Naive thymus-derived CD8-positive, alpha-beta T cell (primary cell): ENCODE data around the gene GUCY2D. TPM values are rescaled to one million over a fixed set of nuclear protein-coding genes. Genes with fewer than 3 reads are reported as not detected.

Source experiments
- ATAC-seq, 2 donors: fragments of 150-1000 bp; cut with Tn5 transposase in 1 of 2; sonication (Bioruptor Pico), chemical (Tn5 transposase) in 1 of 2; 1 replicate in 1 of 2; 2 replicates in 1 of 2; pipeline ENCODE4 v1.10.0; 2021; ENCODE audit warnings: mild to moderate bottlenecking in 2 of 2, moderate library complexity in 2 of 2
- POLR2A ChIA-PET: fragments of 350-600 bp; sonication (Branson Sonifier 250); formaldehyde crosslinking; loops from one replicate; lab custom pipeline; 2021; ENCODE audit warnings: antibody characterized with exemption; lab: Charles Lee
- DNase-seq, 10 donors: peaks; one replicate each; pipeline versions ENCODE4 v3.0.0 to v3.0.0-alpha.2; 2020 to 2022
- H3K27ac Mint-ChIP-seq, 10 donors: one replicate each; pipeline ENCODE4 v1.8.0; 2020 to 2022; ENCODE audit warnings: mild to moderate bottlenecking in 10 of 10, mixed read lengths in 10 of 10, moderate library complexity in 4 of 10, inconsistent platforms in 1 of 10
- H3K27me3 Mint-ChIP-seq, 5 donors: one replicate each; pipeline ENCODE4 v1.8.0; 2021 to 2022; ENCODE audit warnings: mixed read lengths in 5 of 5
- H3K36me3 Mint-ChIP-seq, 3 donors: one replicate each; pipeline ENCODE4 v1.8.0; 2020 to 2022; ENCODE audit warnings: mixed read lengths in 3 of 3, mild to moderate bottlenecking in 2 of 3, inconsistent platforms in 1 of 3
- H3K4me1 Mint-ChIP-seq, 4 donors: one replicate each; pipeline ENCODE4 v1.8.0; 2021 to 2022; ENCODE audit warnings: mixed read lengths in 4 of 4
- H3K4me3 Mint-ChIP-seq, 10 donors: one replicate each; pipeline ENCODE4 v1.8.0; 2020 to 2022; ENCODE audit warnings: mild to moderate bottlenecking in 10 of 10, mixed read lengths in 10 of 10, moderate library complexity in 6 of 10, inconsistent platforms in 1 of 10
- H3K9me3 Mint-ChIP-seq, 9 donors: one replicate each; pipeline ENCODE4 v1.8.0; 2020 to 2022; ENCODE audit warnings: mixed read lengths in 9 of 9, mild to moderate bottlenecking in 3 of 9, inconsistent platforms in 1 of 9, moderate library complexity in 1 of 9
- polyA plus RNA-seq, 3 donors: library from polyadenylated mRNA; unstranded; fragments of 300-500 nt; fragmentation: Illumina TruSeq; gene quantifications; one replicate each; pipeline ENCODE4 v1.2.3, GENCODE V29; 2021
- total RNA-seq, 8 experiments: library from RNA in 2 of 8; stranded (reverse) in 2 of 8; gene quantifications; one replicate each; pipeline ENCODE4 v1.2.3 and lab custom pipeline; 2021 to 2026

Gene GUCY2D
- total and polyA plus RNA-seq, 5 experiments from 2014 or later, result 0.17 TPM; not detected in 4

- Mint-ChIP-seq H3K4me1 (peaks cover 10 to 23% (median 20%) of the 10 kb centered on the region in 4 donors), H3K9me3 (no peaks in the 10 kb centered on the region), H3K27ac (peak overlapping the region in 1 of 10 donors; percentile 49), H3K4me3 (no peak overlapping the region), H3K27me3 (peaks cover 6 to 43% (median 24%) of the 10 kb centered on the region in 5 donors), H3K36me3 (no peaks in the 10 kb centered on the region)
- ATAC-seq, result no peak
- POLR2A ChIA-PET, result interaction anchor here (1.0 kb wide), 1 partner anchor 11 kb away, joined by 3 read pairs; no protein-coding TSS in a partner anchor
- DNase-seq, result no peak
These were observed 66.5 kb downstream of the GUCY2D start for GRCh38 chr17:8068736-8069586.

- POLR2A ChIA-PET, result interaction anchor here (0.7 to 1.0 kb wide), 2 partner anchors 10 to 183 kb away, joined by 3 read pairs; no protein-coding TSS in a partner anchor
- no peak for ATAC-seq
- H3K36me3 Mint-ChIP-seq, result no peaks in the 10 kb centered on the region
These were observed 67.1 kb downstream of the GUCY2D start for GRCh38 chr17:8069587-8069860.

More at GRCh38 chr17:8069587-8069860, 67.1 kb downstream of the GUCY2D start:
- no peak for DNase-seq
- Mint-ChIP-seq H3K9me3 (no peaks in the 10 kb centered on the region), H3K4me1 (peaks cover 10 to 28% (median 25%) of the 10 kb centered on the region in 4 donors), H3K27me3 (peaks cover 6 to 43% (median 26%) of the 10 kb centered on the region in 5 donors), H3K4me3 (no peak overlapping the region), H3K27ac (peak overlapping the region in 1 of 10 donors; percentile 67)

Other genes starting within 250 kb of the GUCY2D start
- gene KDM6B, start 168.4 kb upstream of the GUCY2D start, total RNA-seq, result 100 to 1,000 TPM; 113 TPM
- gene KDM6B, start 168.4 kb upstream of the GUCY2D start, polyA plus RNA-seq, result 1 to 10 TPM in 2 of 3 donors, under 1 TPM in 1; 0.28 to 1.2 (median 1.0) TPM
- gene TMEM88, start 147.5 kb upstream of the GUCY2D start, total RNA-seq, result 1 to 10 TPM; 6.9 to 7.2 TPM
- not detected for gene TMEM88, start 147.5 kb upstream of the GUCY2D start, polyA plus RNA-seq
- 10 to 100 TPM; 16.0 to 24.1 TPM for gene NAA38, start 145.1 kb upstream of the GUCY2D start, total RNA-seq
- 100 to 1,000 TPM; 125 to 169 (median 152) TPM for gene NAA38, start 145.1 kb upstream of the GUCY2D start, polyA plus RNA-seq
- gene CYB5D1, start 144.6 kb upstream of the GUCY2D start, total RNA-seq, result 1 to 10 TPM; 8.5 to 9.8 TPM
- 1 to 10 TPM; 3.5 to 6.0 (median 5.1) TPM for gene CYB5D1, start 144.6 kb upstream of the GUCY2D start, polyA plus RNA-seq
- 100 to 1,000 TPM; 277 to 281 TPM for gene CHD3, start 113.8 kb upstream of the GUCY2D start, total RNA-seq
- gene CHD3, start 113.8 kb upstream of the GUCY2D start, polyA plus RNA-seq, result 10 to 100 TPM in 2 of 3 donors, 1 to 10 TPM in 1; 4.3 to 29.2 (median 15.5) TPM
- gene RNF227, start 86.3 kb upstream of the GUCY2D start, total RNA-seq, result 1 to 10 TPM; 7.8 to 9.4 TPM
- 1 to 10 TPM in 2 of 3 donors, under 1 TPM in 1; 0.65 to 4.8 (median 2.4) TPM for gene RNF227, start 86.3 kb upstream of the GUCY2D start, polyA plus RNA-seq
- gene KCNAB3, start 72.8 kb upstream of the GUCY2D start, total RNA-seq, result 10 to 100 TPM; 16.1 to 19.4 TPM
- gene KCNAB3, start 72.8 kb upstream of the GUCY2D start, polyA plus RNA-seq, result under 1 TPM in 2 of 3 donors, not detected in 1; 0.44 to 0.80 TPM
- gene TRAPPC1, start 70.7 kb upstream of the GUCY2D start, total RNA-seq, result 100 to 1,000 TPM in 1 of 2 experiments, 10 to 100 TPM in 1; 93.4 to 120 TPM
- 100 to 1,000 TPM; 199 to 219 (median 205) TPM for gene TRAPPC1, start 70.7 kb upstream of the GUCY2D start, polyA plus RNA-seq
- 10 to 100 TPM; 35.2 to 43.0 TPM for gene CNTROB, start 70.4 kb upstream of the GUCY2D start, total RNA-seq
- 10 to 100 TPM in 2 of 3 donors, 1 to 10 TPM in 1; 7.6 to 18.5 (median 12.4) TPM for gene CNTROB, start 70.4 kb upstream of the GUCY2D start, polyA plus RNA-seq
- gene ALOX15B, start 36.4 kb downstream of the GUCY2D start, total RNA-seq, result not detected
- not detected for gene ALOX15B, start 36.4 kb downstream of the GUCY2D start, polyA plus RNA-seq
- 1 to 10 TPM in 1 of 2 experiments, under 1 TPM in 1; 0.80 to 1.5 TPM for gene ALOX12B, start 85.1 kb downstream of the GUCY2D start, total RNA-seq
- gene ALOX12B, start 85.1 kb downstream of the GUCY2D start, polyA plus RNA-seq, result 1 to 10 TPM in 2 of 3 donors, under 1 TPM in 1; 0.82 to 2.3 (median 1.7) TPM
- under 1 TPM; 0.18 to 0.52 TPM for gene ALOXE3, start 115.9 kb downstream of the GUCY2D start, total RNA-seq
- under 1 TPM in 1 of 3 donors, not detected in 2; 0.13 TPM for gene ALOXE3, start 115.9 kb downstream of the GUCY2D start, polyA plus RNA-seq
- gene HES7, start 121.5 kb downstream of the GUCY2D start, total RNA-seq, result under 1 TPM in 1 of 2 experiments, not detected in 1; 0.30 TPM
- gene HES7, start 121.5 kb downstream of the GUCY2D start, polyA plus RNA-seq, result not detected
- 100 to 1,000 TPM; 148 to 153 TPM for gene PER1, start 149.8 kb downstream of the GUCY2D start, total RNA-seq
- 10 to 100 TPM in 2 of 3 donors, 1 to 10 TPM in 1; 6.1 to 11.4 (median 10.7) TPM for gene PER1, start 149.8 kb downstream of the GUCY2D start, polyA plus RNA-seq
- 100 to 1,000 TPM; 219 to 238 TPM for gene VAMP2, start 160.3 kb downstream of the GUCY2D start, total RNA-seq
- 10 to 100 TPM; 50.4 to 84.2 (median 64.4) TPM for gene VAMP2, start 160.3 kb downstream of the GUCY2D start, polyA plus RNA-seq
- 10 to 100 TPM; 17.2 to 19.4 TPM for gene TMEM107, start 173.8 kb downstream of the GUCY2D start, total RNA-seq
- 10 to 100 TPM; 36.4 to 55.3 (median 41.9) TPM for gene TMEM107, start 173.8 kb downstream of the GUCY2D start, polyA plus RNA-seq
- 10 to 100 TPM; 15.1 to 15.5 TPM for gene BORCS6, start 187.6 kb downstream of the GUCY2D start, total RNA-seq
- gene BORCS6, start 187.6 kb downstream of the GUCY2D start, polyA plus RNA-seq, result 10 to 100 TPM; 16.1 to 22.6 (median 16.9) TPM
- not detected for gene AURKB, start 208.0 kb downstream of the GUCY2D start, total RNA-seq
- not detected for gene AURKB, start 208.0 kb downstream of the GUCY2D start, polyA plus RNA-seq
- 100 to 1,000 TPM; 278 to 288 TPM for gene CTC1, start 245.4 kb downstream of the GUCY2D start, total RNA-seq
- 10 to 100 TPM; 15.5 to 27.6 (median 21.9) TPM for gene CTC1, start 245.4 kb downstream of the GUCY2D start, polyA plus RNA-seq
- 10 to 100 TPM; 41.4 to 44.0 TPM for gene PFAS, start 246.7 kb downstream of the GUCY2D start, total RNA-seq
- 10 to 100 TPM; 10.1 to 20.9 (median 19.8) TPM for gene PFAS, start 246.7 kb downstream of the GUCY2D start, polyA plus RNA-seq